HL-60 (cell line): ENCODE results near the gene BMP15.

ENCODE experiments used
- DNase-seq, 2 experiments: peaks; one replicate each; pipeline ENCODE4 v3.0.0-alpha.2; 2010 to 2020; ENCODE audit warnings: low read depth in 1 of 2, low spot score in 1 of 2
- H3K27ac ChIP-seq: fragments of 250-450 bp; sonication (Bioruptor Pico); replicated peaks from 2 replicates; pipeline ENCODE4 v1.5.1; 2020; ENCODE audit warnings: mild to moderate bottlenecking, moderate library complexity
- H3K27me3 ChIP-seq: fragments of 250-450 bp; sonication (Bioruptor Pico); 2 replicates; pipeline ENCODE4 v1.5.1; 2021; ENCODE audit warnings: mild to moderate bottlenecking, moderate library complexity; ENCODE audit not compliant: insufficient read depth, poor library complexity, severe bottlenecking
- H3K4me3 ChIP-seq: replicated peaks from 2 replicates; pipeline ENCODE4 v1.5.1; 2011; ENCODE audit warnings: mild to moderate bottlenecking, control low read depth, low read length; ENCODE audit not compliant: insufficient read depth
- CTCF ChIP-seq: IDR thresholded peaks from one replicate; pipeline ENCODE4 v1.5.1; 2011; ENCODE audit warnings: low read length, control low read depth, inconsistent platforms; ENCODE audit not compliant: insufficient read depth
- GABPA ChIP-seq: IDR thresholded peaks from 2 replicates; pipeline ENCODE4 v1.6.1; 2012; ENCODE audit warnings: low read depth
- POLR2AphosphoS5 ChIP-seq: IDR thresholded peaks from 2 replicates; pipeline ENCODE4 v1.6.1; 2012; ENCODE audit warnings: low read depth
- REST ChIP-seq: IDR thresholded peaks from 2 replicates; pipeline ENCODE4 v1.6.1; 2012; ENCODE audit warnings: low read depth; ENCODE audit not compliant: insufficient replicate concordance
- SPI1 ChIP-seq: IDR thresholded peaks from 2 replicates; pipeline ENCODE4 v1.6.1; 2012; ENCODE audit warnings: low read depth, mild to moderate bottlenecking, borderline replicate concordance

BMP15 gene

GRCh38 chrX:50874876-50875275 lies 35.7 kb upstream of the BMP15 start:
- Histone ChIP-seq H3K27ac (no peak overlapping the region), H3K4me3 (no peak overlapping the region), H3K27me3 (peaks cover 2% of the 10 kb centered on the region)
- no peak for DNase-seq
- TF ChIP-seq GABPA (no peak), REST (no peak), POLR2AphosphoS5 (no peak), CTCF (no peak)

GRCh38 chrX:50876551-50876950 lies 34.0 kb upstream of the BMP15 start:
- TF ChIP-seq REST, result no peak
- no peak for TF ChIP-seq CTCF
- TF ChIP-seq GABPA, result no peak
- no peak for TF ChIP-seq SPI1
- TF ChIP-seq POLR2AphosphoS5, result no peak
- H3K27me3 ChIP-seq, result peaks cover 2% of the 10 kb centered on the region
- H3K4me3 ChIP-seq, result no peak overlapping the region
- DNase-seq, result no peak
- H3K27ac ChIP-seq, result no peak overlapping the region

- H3K27ac ChIP-seq, result no peak overlapping the region
- DNase-seq, result no peak
- peaks cover 2% of the 10 kb centered on the region for H3K27me3 ChIP-seq
- TF ChIP-seq CTCF (no peak), GABPA (no peak), REST (no peak), POLR2AphosphoS5 (no peak), SPI1 (no peak)
- no peak overlapping the region for H3K4me3 ChIP-seq
Measured at GRCh38 chrX:50877310-50877709, 33.2 kb upstream of the BMP15 start.
